Thymus (tissue), 11 donors: Measurements from ENCODE around the gene PLVAP. TPM values are rescaled to one million over a fixed set of nuclear protein-coding genes. Genes with fewer than 3 reads are reported as not detected.

Experiments used
- DNase-seq, 9 donors: peaks; one replicate each; pipeline ENCODE4 v3.0.0-alpha.2; 2013; ENCODE audit warnings: low spot score in 9 of 9, low read depth in 6 of 9, missing footprints in 1 of 9
- H3K27ac ChIP-seq, 2 donors: one replicate each; pipeline ENCODE4 v1.5.1; 2013; ENCODE audit warnings: control low read depth in 1 of 2, low read depth in 1 of 2, low read length in 1 of 2, mild to moderate bottlenecking in 1 of 2, moderate library complexity in 1 of 2
- H3K27me3 ChIP-seq, 2 donors: one replicate each; pipeline ENCODE4 v1.5.1; 2013; ENCODE audit warnings: low read length in 1 of 2; ENCODE audit not compliant: control insufficient read depth in 2 of 2, insufficient read depth in 1 of 2
- H3K36me3 ChIP-seq, 2 donors: one replicate each; pipeline ENCODE4 v1.5.1; 2013; ENCODE audit warnings: low read length in 1 of 2, mild to moderate bottlenecking in 1 of 2, moderate library complexity in 1 of 2; ENCODE audit not compliant: control insufficient read depth in 2 of 2, insufficient read depth in 2 of 2
- H3K4me1 ChIP-seq, 2 donors: one replicate each; pipeline ENCODE4 v1.5.1; 2013; ENCODE audit warnings: low read length in 2 of 2; ENCODE audit not compliant: control insufficient read depth in 2 of 2, insufficient read depth in 2 of 2
- H3K4me3 ChIP-seq, 2 donors: one replicate each; pipeline ENCODE4 v1.5.1; 2013; ENCODE audit warnings: low read length in 2 of 2, control low read depth in 1 of 2, mild to moderate bottlenecking in 1 of 2
- H3K9me3 ChIP-seq, 2 donors: one replicate each; pipeline ENCODE4 v1.5.1; 2013; ENCODE audit warnings: low read length in 1 of 2, mild to moderate bottlenecking in 1 of 2; ENCODE audit not compliant: control insufficient read depth in 2 of 2, insufficient read depth in 1 of 2
- WGBS: extraction: QIAGEN DNeasy Blood & Tissue Kit; methylation state at CpG from one replicate; pipeline ENCODE4 v1.1.7; 2013; 5-methylcytosine and 5-hydroxymethylcytosine counted together
- polyA plus RNA-seq: library from polyadenylated mRNA; stranded (reverse); fragments of 200-250 nt; gene quantifications from one replicate; pipeline ENCODE4 v1.2.3, GENCODE V29; 2013
- total RNA-seq: library from RNA; stranded (reverse); fragments of 120-200 nt; gene quantifications from one replicate; pipeline ENCODE4 v1.2.4, GENCODE V29; 2013
- donor health status: healthy.

The PLVAP gene
- total and polyA plus RNA-seq, 2 donors, result 11.7 to 57.1 TPM

DNA sequence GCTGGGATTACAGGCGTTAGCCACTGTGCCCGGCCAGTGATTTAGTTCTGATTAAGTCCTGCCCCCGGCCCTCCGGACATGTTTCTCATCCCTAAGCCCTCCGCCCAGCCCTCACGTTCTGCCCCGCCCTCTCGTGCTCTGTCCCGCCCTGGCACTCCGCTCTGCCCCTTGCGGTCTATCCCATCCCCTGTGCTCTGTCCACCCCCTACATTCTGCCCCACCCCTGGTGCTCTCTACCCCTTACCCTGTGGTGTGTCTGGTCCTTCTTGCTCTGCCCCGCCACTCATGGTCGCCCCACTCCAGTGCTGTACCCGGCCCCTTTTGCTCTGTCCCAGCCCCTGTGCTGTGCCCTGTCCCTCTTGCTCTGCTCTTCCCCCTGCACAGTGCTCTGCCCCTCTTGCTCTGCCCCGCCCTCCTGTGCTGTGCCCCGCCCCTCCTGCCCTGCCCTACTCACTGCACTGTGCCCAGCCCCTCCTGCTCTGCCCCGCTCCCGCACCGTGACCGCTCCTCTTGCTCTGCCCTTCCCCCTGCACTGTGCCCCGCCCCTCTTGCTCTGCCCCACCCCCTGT, 36.8 kb downstream of the PLVAP start:
- peaks cover 0 to under 1% of the 10 kb centered on the region in 2 donors for H3K9me3 ChIP-seq
- peaks cover 4 to 21% of the 10 kb centered on the region in 2 donors for H3K36me3 ChIP-seq
- peaks cover 2 to 25% of the 10 kb centered on the region in 2 donors for H3K4me1 ChIP-seq
- DNase-seq, result no peak
- no peak overlapping the region for H3K4me3 ChIP-seq
- WGBS, result 97% methylated on average over 21 of the region's 21 CpGs
- no peaks in the 10 kb centered on the region for H3K27me3 ChIP-seq
- H3K27ac ChIP-seq, result no peak overlapping the region

DNA sequence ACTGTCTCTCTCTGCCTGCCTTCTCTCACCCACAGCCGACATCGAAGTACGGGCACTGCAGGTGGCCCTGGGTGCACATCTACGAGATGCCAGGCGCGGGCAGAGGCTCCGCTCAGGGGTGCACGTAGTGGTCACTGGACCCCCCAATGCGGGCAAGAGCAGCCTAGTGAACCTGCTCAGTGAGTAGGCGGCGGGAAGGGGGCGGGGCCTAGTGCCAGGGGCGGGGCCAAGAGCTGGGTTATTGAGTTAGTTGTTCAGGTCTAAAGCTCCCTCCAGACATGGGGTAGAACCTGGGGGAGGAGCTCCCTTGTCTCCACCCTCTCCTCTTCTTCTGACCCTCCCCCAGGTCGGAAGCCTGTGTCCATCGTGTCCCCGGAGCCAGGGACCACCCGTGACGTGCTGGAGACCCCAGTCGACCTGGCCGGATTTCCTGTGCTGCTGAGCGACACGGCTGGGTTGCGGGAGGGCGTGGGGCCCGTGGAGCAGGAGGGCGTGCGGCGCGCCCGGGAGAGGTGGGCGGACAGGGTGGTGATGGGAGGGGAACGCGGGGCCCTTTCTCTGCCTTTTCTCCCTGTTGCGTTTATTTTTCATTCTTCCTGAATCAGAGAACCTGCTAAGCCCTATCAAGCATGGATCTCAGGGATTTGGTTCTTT, 37.9 kb downstream of the PLVAP start:
- H3K4me3 ChIP-seq, result no peak overlapping the region
- H3K27ac ChIP-seq, result no peak overlapping the region
- 97% methylated on average over 34 of the region's 34 CpGs for WGBS
- H3K4me1 ChIP-seq, result peaks cover 2 to 31% of the 10 kb centered on the region in 2 donors
- no peak for DNase-seq
- H3K36me3 ChIP-seq, result peaks cover 4 to 19% of the 10 kb centered on the region in 2 donors
- no peaks in the 10 kb centered on the region for H3K27me3 ChIP-seq
- H3K9me3 ChIP-seq, result peaks cover 0 to 4% of the 10 kb centered on the region in 2 donors

DNA sequence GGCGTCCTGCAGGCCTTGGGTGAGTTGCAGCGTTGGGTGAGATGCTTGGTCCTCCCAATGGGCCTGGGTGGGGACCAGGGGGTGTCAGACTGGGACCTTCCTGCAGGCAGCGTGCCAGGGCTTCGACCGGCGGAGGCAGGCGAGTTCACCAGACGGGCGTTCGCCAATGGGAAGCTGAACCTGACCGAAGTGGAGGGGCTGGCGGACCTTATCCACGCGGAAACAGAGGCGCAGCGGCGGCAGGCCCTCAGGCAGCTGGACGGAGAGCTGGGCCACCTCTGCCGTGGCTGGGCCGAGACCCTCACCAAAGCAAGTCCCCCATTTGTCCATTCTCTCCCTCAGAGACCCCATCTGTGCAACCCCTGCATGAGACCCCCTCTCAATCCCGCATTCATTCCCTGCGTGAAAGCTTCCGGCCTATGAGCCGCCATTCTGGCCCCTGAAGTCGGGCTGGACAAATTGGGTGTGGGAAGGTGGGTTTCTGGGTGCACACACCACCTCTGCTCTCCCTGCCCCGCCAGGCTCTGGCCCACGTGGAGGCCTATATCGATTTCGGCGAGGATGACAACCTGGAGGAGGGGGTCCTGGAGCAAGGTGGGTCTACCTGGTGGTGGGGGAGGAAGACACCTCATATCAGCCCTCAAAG, 38.6 kb downstream of the PLVAP start:
- DNase-seq, result no peak
- Histone ChIP-seq H3K4me1 (peaks cover 8 to 37% of the 10 kb centered on the region in 2 donors), H3K9me3 (peaks cover 0 to 4% of the 10 kb centered on the region in 2 donors), H3K27me3 (no peaks in the 10 kb centered on the region), H3K4me3 (peak overlapping the region; percentile 85), H3K27ac (no peak overlapping the region), H3K36me3 (peaks cover 4 to 16% of the 10 kb centered on the region in 2 donors)
- WGBS, result 97% methylated on average over 30 of the region's 30 CpGs

DNA sequence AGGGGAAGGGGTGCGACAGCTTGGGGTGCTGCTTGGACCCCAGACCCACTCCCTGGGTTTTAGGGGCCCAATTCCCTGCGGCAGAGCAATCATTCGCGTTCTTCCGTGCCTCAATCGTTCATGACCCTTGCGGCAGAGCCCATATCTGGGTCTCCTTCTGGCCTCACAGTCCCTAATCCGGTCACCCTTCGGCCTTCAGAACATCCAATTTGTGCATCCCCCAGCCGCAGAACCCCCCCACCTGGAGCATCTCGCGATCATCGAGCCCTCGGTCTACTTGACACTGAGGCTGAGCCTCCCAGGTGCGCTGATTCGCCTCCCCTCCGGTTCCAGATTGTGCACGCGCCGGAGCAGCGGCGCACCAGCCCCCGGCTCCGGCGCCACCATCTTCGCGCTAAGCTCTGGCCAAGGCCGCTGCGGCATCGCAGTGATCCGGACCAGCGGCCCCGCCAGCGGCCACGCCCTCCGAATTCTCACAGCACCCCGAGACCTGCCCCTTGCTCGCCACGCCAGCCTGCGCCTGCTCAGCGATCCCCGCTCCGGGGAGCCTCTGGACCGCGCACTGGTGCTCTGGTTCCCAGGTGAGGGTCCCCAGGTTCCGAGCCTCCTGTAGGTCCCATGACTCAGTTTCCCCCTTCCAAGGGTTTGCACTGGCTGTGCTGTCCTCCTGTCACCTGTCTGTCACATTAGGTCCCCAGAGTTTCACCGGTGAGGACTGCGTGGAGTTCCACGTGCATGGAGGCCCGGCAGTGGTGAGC, 39.3 kb downstream of the PLVAP start:
- Histone ChIP-seq H3K36me3 (peaks cover 5 to 16% of the 10 kb centered on the region in 2 donors), H3K27me3 (peaks cover 0 to under 1% of the 10 kb centered on the region in 2 donors), H3K9me3 (peaks cover 0 to 7% of the 10 kb centered on the region in 2 donors), H3K4me3 (peak overlapping the region; percentile 85), H3K27ac (peak overlapping the region; percentile 71 to 94), H3K4me1 (peaks cover 8 to 43% of the 10 kb centered on the region in 2 donors)
- DNase-seq, result peak in 2 of 9 donors; percentile 44
- 8% methylated on average over 50 of the region's 50 CpGs for WGBS

DNA sequence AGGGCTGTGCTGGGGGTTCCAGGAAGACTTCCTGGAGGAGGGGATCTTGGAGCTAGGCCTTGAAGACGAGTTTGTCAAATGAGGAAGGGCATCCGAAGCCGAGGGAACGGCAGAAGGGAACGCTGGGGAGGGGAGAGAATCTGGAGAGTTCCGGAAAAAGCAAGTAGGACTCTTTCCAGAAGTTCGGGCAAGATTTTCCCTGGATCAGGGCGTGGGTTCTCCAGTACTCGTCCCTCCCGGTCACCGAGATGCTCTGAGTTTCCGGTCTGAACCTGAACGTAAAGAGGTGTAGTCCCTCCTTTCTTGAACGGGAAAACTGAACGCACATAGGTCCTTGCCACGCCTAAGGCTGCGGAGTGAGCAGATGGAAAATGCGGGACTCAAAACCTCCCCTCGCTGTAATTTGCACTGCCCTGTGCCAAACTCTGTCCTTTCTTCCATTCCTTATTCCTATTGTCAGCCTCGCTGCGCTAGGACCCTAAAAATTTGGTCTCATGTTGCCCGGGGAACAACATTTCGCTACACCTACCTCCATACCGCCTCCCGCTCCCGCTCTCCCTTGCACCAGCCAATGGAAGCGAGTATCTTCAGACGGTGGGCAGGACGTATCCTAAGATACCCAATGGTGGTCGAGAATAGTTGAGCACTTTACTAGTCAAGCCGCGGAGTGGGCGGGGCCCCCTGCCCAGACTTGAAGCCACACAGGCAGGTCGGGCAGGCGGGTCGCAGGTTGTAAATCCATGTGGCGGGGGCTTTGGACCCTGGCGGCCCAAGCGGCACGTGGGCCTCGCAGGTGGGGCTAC, 40.1 kb downstream of the PLVAP start, which contains the start of gene GTPBP3:
GTPBP3 (plus strand) TSS at position 682 of the 803 bp plus-strand sequence; CDS start at position 741, 59 bp downstream.
- H3K9me3 ChIP-seq, result peaks cover 0 to 12% of the 10 kb centered on the region in 2 donors
- peak; percentile 91 to 99 (median 97) for DNase-seq
- H3K36me3 ChIP-seq, result peaks cover 10 to 13% of the 10 kb centered on the region in 2 donors
- peak within 1 kb of the TSS; percentile 85 for H3K4me3 ChIP-seq
- peaks cover 8 to 48% of the 10 kb centered on the region in 2 donors for H3K4me1 ChIP-seq
- WGBS, result under 1% methylated on average over 41 of the region's 41 CpGs
- H3K27me3 ChIP-seq, result peaks cover 0 to 2% of the 10 kb centered on the region in 2 donors
- H3K27ac ChIP-seq, result peak within 1 kb of the TSS; percentile 94 to 99

DNA sequence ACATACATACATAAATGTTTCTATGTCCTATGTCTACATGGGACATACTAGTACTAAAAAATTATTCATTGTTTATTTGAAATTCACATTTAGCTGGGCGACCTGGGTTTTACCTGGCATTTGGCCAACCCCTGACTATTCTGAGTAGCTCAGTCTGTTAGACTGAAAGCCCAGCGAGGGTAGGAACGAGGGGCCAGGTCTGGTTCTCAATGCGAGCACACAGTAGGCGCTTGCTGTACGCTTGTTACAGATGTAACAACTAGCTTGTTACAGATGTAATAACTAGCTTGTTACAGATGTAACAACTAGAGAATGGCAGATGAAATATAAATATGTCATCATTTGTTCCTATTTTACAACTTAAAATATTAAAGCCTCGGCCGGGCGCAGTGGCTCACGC, 41.6 kb downstream of the PLVAP start:
- peaks cover 0 to 8% of the 10 kb centered on the region in 2 donors for H3K27me3 ChIP-seq
- no peak for DNase-seq
- no peak overlapping the region for H3K27ac ChIP-seq
- 82% methylated on average over 10 of the region's 10 CpGs for WGBS
- H3K4me1 ChIP-seq, result peaks cover 8 to 48% of the 10 kb centered on the region in 2 donors
- peaks cover 0 to 12% of the 10 kb centered on the region in 2 donors for H3K9me3 ChIP-seq
- no peak overlapping the region for H3K4me3 ChIP-seq
- peaks cover 7 to 9% of the 10 kb centered on the region in 2 donors for H3K36me3 ChIP-seq

DNA sequence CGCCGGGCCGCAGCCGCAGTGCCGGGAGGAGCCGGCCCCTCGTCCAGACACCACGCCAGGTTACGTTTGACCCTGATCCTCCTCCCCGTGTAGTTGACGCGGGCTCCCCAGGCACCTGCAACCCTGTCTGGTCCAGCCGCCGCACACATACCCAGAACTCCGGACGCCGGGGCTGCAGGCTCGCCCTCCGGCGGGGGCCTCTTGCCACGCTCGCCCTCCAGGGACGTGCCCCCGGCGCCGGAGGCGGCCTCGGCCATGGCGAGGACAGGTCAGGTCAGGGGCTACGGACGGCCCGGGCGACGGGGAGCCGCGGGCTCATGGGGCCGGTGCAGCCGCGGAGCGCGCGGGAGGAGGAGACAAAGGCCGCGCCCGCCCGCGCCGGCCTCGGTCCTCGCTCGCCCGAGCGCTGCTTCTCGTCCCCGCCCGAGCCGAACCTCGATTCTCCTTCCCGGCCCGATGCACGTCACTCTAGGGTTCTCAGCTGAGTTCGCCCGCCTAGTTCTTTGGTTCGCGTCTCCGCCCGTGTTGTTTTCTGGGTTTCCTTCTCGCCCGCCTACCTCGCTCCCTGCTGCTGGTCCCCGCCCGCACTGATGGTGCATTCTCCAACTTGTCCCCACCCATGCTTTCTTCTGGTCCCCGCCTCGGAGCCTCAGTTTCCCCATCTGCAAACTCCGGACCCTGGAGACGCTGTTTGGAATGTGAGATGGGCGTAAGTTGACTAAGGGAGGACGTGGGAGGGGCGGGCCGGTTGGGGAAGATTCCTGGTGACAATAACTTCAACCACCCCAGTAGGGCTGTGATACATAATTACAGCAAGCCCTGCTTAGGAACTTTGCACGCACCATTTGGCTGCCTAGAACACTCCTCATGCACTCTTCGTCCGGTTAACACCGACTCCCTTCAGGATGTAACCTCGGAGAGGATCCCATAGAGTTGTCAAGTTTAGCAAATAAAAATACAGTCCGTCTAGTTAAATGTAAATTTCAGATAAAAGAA, 42.4 kb downstream of the PLVAP start, which contains the start of gene ANO8:
ANO8 (minus strand) TSS at position 442 of the 996 bp plus-strand sequence; CDS start at position 257, 185 bp downstream.
- Histone ChIP-seq H3K27me3 (peaks cover 0 to 16% of the 10 kb centered on the region in 2 donors), H3K4me3 (peak within 1 kb of the TSS; percentile 61 to 86), H3K4me1 (peaks cover 8 to 51% of the 10 kb centered on the region in 2 donors), H3K27ac (peak within 1 kb of the TSS in 1 of 2 donors; percentile 51), H3K36me3 (peaks cover 7 to 11% of the 10 kb centered on the region in 2 donors), H3K9me3 (peaks cover 0 to 12% of the 10 kb centered on the region in 2 donors)
- peak; percentile 93 to 99 (median 96) for DNase-seq
- 4% methylated on average over 86 of the region's 86 CpGs for WGBS
